Vagina (tissue), 2 donors: Measurements from ENCODE around the gene CDH13.

Experiments
- CTCF ChIP-seq, 3 experiments: fragments of 450-650 bp in 2 of 3; fragments of 200-600 bp in 1 of 3; sonication (generic) in 1 of 3; IDR thresholded peaks; one replicate each; pipeline ENCODE4 v1.5.1; 2017 to 2019; ENCODE audit warnings: antibody characterized with exemption in 3 of 3, mild to moderate bottlenecking in 2 of 3, moderate library complexity in 2 of 3
- POLR2A ChIP-seq, 2 donors: fragments of 450-650 bp; IDR thresholded peaks; one replicate each; pipeline ENCODE4 v1.6.1; 2017; ENCODE audit warnings: antibody characterized with exemption in 2 of 2, mild to moderate bottlenecking in 2 of 2, moderate library complexity in 2 of 2
- POLR2AphosphoS5 ChIP-seq, 2 donors: sonication (generic); formaldehyde crosslinking; IDR thresholded peaks; one replicate each; pipeline ENCODE4 v1.9.0; 2017; ENCODE audit warnings: antibody characterized with exemption in 2 of 2, mild to moderate bottlenecking in 2 of 2, low read depth in 1 of 2; ENCODE audit not compliant: insufficient read depth in 1 of 2

GRCh38 chr16:82862057-82862456, 235.3 kb downstream of the CDH13 start:
- no peak for TF ChIP-seq CTCF (IDR thresholded peaks at IDR 0.05)
- no peak for TF ChIP-seq POLR2AphosphoS5 (IDR thresholded peaks at IDR 0.05; ENCODE audit: insufficient read depth in 1 of 2, low read depth in 1 of 2)
- TF ChIP-seq POLR2A (IDR thresholded peaks at IDR 0.05) = no peak
